Thoracic aorta (tissue), 2 donors: ENCODE data around the gene ZNF385D. TPM values are rescaled to one million over a fixed set of nuclear protein-coding genes. Genes with fewer than 3 reads are reported as not detected.
A peak's percentile ranks its signal among the peaks of the same experiment; 100 is the strongest.

Experiments
- ATAC-seq: fragments of 150-250 bp; one replicate; pipeline ENCODE4 v1.8.0; 2017; ENCODE audit warnings: low read depth; ENCODE audit not compliant: insufficient number of reproducible peaks, low FRiP score
- DNase-seq: peaks from one replicate; pipeline ENCODE4 v3.0.0-alpha.2; 2020; ENCODE audit warnings: low spot score
- H3K27ac ChIP-seq, 2 donors: fragments of 200-600 bp; sonication (generic); 1 replicate in 1 of 2; 2 replicates in 1 of 2; pipeline ENCODE4 v1.5.1; 2016; ENCODE audit warnings: mild to moderate bottlenecking in 2 of 2, moderate library complexity in 2 of 2
- H3K27me3 ChIP-seq: fragments of 200-600 bp; sonication (generic); replicated peaks from 2 replicates; pipeline ENCODE4 v1.6.0; 2016; ENCODE audit warnings: mild to moderate bottlenecking; ENCODE audit not compliant: insufficient read depth
- H3K36me3 ChIP-seq: fragments of 200-600 bp; sonication (generic); one replicate; pipeline ENCODE4 v1.5.1; 2016
- H3K4me1 ChIP-seq, 2 donors: fragments of 200-600 bp; sonication (generic); 1 replicate in 1 of 2; 2 replicates in 1 of 2; pipeline versions ENCODE4 v1.5.1 to v1.6.0; 2016; ENCODE audit warnings: low read depth in 2 of 2, mild to moderate bottlenecking in 1 of 2; ENCODE audit not compliant: control insufficient read depth in 1 of 2
- H3K4me3 ChIP-seq: fragments of 200-600 bp; sonication (generic); 2 replicates; pipeline ENCODE4 v1.5.1; 2016; ENCODE audit warnings: mild to moderate bottlenecking
- H3K9me3 ChIP-seq: fragments of 200-600 bp; sonication (generic); 2 replicates; pipeline ENCODE4 v1.5.1; 2016
- CTCF ChIP-seq: fragments of 200-600 bp; sonication (generic); IDR thresholded peaks from one replicate; pipeline ENCODE4 v1.5.1; 2019; ENCODE audit warnings: antibody characterized with exemption
- total RNA-seq, 2 donors: library from RNA; depleted of rRNA; stranded (reverse); fragments of >200 nt; gene quantifications; one replicate each; pipeline versions ENCODE4 v1.1.0 to v1.2.3, GENCODE V29; 2016

The ZNF385D gene
- total RNA-seq, 2 donors from 2014 or later = 15.8 to 81.3 TPM

GRCh38 chr3:21744793-21745192 lies 6.2 kb downstream of the ZNF385D start:
- ATAC-seq = no peak
- no peaks in the 10 kb centered on the region for H3K9me3 ChIP-seq
- no peaks in the 10 kb centered on the region for H3K27me3 ChIP-seq
- H3K27ac ChIP-seq = peak overlapping the region; percentile 34 to 85
- H3K4me3 ChIP-seq = peak overlapping the region; percentile 80
- no peak for DNase-seq
- TF ChIP-seq CTCF = no peak
- H3K36me3 ChIP-seq = no peaks in the 10 kb centered on the region
- peaks cover 5 to 50% of the 10 kb centered on the region in 2 donors for H3K4me1 ChIP-seq

- Histone ChIP-seq H3K4me1 (peaks cover 5 to 73% of the 10 kb centered on the region in 2 donors), H3K36me3 (no peaks in the 10 kb centered on the region), H3K27ac (no peak overlapping the region), H3K9me3 (no peaks in the 10 kb centered on the region), H3K4me3 (no peak overlapping the region), H3K27me3 (no peaks in the 10 kb centered on the region)
- DNase-seq (no peak), ATAC-seq (no peak)
- TF ChIP-seq CTCF = no peak
These were observed 11.9 kb downstream of the ZNF385D start for GRCh38 chr3:21738935-21739702.

GRCh38 chr3:21738283-21738682 lies 12.7 kb downstream of the ZNF385D start:
- TF ChIP-seq CTCF = no peak
- Histone ChIP-seq H3K27me3 (no peaks in the 10 kb centered on the region), H3K4me3 (no peak overlapping the region), H3K27ac (no peak overlapping the region), H3K9me3 (no peaks in the 10 kb centered on the region), H3K36me3 (no peaks in the 10 kb centered on the region), H3K4me1 (peaks cover 4 to 65% of the 10 kb centered on the region in 2 donors)
- ATAC-seq (no peak), DNase-seq (no peak)

- DNase-seq (no peak), ATAC-seq (no peak)
- Histone ChIP-seq H3K4me3 (no peak overlapping the region), H3K36me3 (no peaks in the 10 kb centered on the region), H3K9me3 (no peaks in the 10 kb centered on the region), H3K27ac (no peak overlapping the region), H3K4me1 (peaks cover 4 to 53% of the 10 kb centered on the region in 2 donors), H3K27me3 (no peaks in the 10 kb centered on the region)
- no peak for TF ChIP-seq CTCF
These were observed 16.3 kb downstream of the ZNF385D start for GRCh38 chr3:21734746-21735145.

GRCh38 chr3:21729888-21730459 lies 21.0 kb downstream of the ZNF385D start:
- Histone ChIP-seq H3K27me3 (no peaks in the 10 kb centered on the region), H3K27ac (no peak overlapping the region), H3K4me1 (peaks cover 4 to 34% of the 10 kb centered on the region in 2 donors), H3K9me3 (no peaks in the 10 kb centered on the region), H3K4me3 (no peak overlapping the region), H3K36me3 (no peaks in the 10 kb centered on the region)
- TF ChIP-seq CTCF = no peak
- DNase-seq (no peak), ATAC-seq (no peak)
